Endometrium (tissue), 2 donors: ENCODE data around the gene UBFD1.
"Not testable (repeated sequence)": the region's sequence is repeated elsewhere in the genome, so short reads cannot be mapped to it uniquely, and the experiment has no call there.

Source experiments
- FAIRE-seq: peaks from 2 replicates; lab custom pipeline; 2012; peaks lifted over from hg19 to GRCh38; lab: Jason Lieb, UNC
- donor health status: control.
- donor health status: control.

UBFD1 gene

DNA sequence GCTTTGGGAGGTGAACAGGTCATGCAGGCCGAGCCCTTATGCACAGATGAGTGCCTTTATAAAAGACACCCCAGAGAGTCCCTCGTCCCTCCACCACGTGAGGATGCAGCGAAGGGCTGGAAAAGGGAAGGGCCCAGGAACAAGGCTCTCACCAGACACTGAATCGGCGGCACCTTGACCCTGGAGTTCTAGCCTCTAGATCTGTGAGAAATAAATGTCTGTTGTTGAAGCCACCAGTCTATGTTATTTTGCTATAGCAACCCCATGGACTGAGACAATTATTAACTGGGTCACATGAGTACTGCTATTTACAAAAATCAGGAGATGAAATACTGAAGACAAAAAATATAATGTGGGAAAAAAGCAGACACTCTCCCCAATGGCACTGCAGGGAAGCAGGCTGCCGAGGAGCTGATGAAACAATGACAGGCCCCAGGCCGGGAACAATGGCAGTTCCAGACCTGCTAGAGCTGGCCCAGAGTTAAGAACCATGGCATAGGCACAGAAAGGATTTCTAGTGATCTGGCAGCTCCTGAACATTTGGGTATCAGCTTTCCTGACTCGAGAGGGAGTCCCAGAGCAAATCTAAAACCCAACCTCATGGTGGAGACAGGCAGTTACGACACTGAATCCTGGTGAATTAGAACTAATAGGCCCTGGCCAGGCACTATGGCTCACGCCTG lies 29.4 kb upstream of the UBFD1 start:
- no peak for FAIRE-seq

DNA sequence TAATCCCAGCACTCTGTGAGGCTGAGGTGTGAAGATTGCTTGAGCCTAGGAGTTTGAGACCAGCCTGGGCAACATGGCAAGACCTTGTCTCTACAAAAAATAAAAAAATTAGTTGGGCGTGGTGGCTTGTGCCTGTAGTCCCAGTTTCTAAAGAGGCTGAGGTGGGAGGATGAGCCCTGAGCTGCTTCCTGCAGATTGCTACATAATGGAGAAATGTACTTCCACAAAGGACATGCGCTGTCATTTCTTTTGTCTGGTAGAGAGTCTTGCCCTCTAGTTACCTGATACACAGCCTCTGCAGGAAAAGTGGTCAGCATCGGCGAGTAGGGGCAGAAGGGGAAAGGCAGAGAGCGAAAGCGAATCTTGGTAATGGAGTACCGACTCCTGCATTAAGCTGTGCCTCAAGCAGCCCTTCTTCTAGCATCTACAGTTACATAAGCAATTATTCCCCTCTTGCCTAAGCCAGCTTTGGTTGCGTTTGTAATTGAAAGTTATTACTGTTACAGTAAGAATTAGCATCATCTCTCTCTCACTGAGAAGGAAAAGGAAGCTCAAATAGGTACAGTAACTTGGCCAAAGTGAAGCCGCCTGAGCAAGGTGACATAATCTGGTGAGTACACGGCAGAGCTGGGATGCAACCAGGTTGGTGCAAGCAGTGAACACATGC lies 28.8 kb upstream of the UBFD1 start:
- FAIRE-seq, result no peak

DNA sequence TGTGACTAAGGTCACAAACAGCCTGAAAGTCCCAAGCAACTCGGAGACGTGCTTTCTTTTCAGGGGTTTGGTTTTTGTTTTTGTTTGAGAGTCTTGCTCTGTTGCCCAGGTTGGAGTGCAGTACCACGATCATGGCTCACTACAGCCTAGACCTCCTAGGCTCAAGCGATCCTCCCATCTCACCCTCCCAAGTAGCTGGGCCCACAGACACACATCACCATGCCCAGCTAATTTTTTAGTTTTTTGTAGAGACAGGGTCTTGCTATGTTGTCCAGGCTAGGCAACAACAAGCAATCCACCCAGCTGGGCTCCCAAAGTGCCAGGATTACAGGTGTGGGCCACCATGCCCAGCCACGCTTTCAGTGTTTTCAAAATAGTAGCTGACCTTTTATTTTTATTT lies 27.5 kb upstream of the UBFD1 start:
- FAIRE-seq, result no peak

DNA sequence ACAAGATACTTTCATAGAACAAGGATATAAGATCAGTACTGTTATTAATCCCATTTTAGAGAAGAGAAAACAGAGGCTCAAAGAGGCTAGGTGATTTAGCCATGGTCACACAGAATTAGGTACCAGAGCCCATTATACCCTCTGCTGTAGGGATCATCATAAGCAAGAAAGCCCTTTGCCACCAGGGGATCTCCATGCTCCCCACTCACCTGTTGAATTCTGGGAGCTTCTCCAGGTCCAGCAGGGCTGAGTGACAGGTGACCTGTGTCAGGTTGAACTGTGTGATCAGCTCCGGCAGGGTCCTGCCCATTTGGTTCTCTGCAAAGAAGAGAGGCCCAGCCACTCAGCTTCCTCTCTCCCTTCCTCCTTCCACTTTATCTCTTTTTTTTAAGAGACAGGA lies 25.1 kb upstream of the UBFD1 start:
- no peak for FAIRE-seq

DNA sequence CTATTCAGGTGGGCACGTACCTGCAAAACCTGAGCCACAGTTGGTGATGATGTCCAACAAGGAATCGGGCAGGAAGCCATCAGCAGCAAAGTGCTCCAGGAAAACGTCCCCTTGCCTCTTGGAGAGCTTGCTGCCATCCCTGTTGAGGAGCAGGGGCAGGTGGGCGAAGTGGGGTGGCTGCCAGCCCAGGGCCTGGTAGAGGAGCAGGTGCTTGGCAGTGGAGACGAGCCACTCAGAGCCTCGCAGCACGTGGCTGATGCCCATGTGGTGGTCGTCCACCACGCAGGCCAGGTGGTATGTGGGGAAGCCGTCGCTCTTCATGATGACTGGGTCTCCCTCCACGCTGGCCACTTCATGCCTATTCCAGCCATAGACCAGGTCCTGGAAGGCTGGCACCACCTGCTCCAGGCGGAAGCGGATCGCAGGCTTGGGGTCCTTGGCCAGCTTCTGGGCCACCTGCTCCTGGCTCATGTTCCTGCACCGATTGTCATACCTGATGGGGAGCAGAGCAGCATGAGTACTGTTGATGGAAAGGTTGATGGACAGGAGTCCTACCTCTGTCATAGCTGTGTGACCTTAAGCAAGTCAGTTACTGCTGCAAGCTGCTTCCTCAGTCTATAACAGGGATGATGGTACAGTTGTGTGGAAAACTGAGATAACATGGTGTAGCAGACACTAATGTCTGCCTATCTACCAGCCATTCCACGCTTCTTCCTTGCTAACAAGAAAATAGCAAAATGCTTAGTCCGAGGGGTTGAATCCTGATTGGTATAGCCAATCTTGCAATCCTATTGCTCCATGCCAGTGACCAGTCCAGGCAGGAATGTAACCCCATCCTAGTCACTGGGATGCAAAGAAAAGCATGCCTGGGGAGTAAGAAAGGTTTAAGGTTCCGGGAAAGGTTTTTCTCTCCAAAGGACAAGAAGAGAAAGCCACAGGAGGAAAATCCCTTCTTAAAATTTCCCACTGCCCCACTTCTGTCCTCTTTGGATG lies 22.4 kb upstream of the UBFD1 start:
- FAIRE-seq, result no peak

DNA sequence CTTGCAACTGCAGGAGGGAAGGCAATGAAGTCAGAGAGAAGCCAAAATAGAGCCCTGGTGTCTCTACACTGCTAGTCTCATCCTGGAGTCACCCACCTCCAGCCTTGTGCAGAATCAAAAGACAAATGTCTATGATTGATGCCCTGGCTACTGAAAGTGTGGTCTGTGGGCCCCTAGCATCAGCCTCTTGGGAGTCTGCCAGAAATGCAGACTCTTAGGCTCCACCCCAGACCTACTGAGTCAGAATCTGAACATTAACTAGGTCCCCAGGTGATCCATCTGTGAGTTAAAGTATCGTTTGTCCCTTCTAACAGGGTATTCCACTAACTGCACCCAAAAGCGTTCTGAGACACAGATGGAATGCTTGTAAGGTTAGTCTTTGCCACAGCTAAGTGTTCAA lies 21.6 kb upstream of the UBFD1 start:
- no peak for FAIRE-seq

DNA sequence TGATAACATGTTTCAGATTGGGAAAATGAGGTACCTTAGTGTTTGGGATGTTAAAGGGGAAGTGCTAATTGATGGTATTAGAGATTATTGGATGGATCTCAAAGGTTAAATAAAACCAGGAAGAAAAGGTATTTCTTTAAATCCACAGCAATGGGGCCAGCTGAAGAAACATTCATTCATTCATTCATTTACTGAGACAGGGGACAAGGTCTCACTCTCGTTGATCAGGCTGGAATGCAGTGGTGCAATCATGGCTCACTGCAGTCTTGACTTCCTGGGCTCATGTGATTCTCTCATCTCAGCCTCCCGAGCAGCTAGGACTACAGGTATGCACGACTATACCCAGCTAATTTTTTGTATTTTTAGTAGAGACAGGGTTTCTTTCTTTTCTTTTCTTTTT lies 20.1 kb upstream of the UBFD1 start:
- FAIRE-seq, result no peak

DNA sequence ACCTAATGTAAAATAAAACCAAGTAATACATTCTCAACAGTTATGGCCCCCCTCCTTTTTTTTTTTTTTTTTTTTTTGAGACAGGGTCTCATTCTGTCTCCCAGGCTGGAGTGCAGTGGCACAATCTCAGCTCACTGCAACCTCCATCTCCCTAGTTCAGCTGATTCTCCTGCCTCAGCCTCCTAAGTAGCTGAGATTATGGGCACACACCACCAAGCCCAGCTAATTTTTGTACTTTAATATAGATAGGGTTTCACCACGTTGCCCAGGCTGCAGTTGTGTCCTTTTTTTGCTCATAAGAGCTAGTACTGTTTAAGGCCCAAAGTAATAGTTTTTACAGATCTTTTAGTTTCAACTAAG lies 18.6 kb upstream of the UBFD1 start:
- no peak for FAIRE-seq

DNA sequence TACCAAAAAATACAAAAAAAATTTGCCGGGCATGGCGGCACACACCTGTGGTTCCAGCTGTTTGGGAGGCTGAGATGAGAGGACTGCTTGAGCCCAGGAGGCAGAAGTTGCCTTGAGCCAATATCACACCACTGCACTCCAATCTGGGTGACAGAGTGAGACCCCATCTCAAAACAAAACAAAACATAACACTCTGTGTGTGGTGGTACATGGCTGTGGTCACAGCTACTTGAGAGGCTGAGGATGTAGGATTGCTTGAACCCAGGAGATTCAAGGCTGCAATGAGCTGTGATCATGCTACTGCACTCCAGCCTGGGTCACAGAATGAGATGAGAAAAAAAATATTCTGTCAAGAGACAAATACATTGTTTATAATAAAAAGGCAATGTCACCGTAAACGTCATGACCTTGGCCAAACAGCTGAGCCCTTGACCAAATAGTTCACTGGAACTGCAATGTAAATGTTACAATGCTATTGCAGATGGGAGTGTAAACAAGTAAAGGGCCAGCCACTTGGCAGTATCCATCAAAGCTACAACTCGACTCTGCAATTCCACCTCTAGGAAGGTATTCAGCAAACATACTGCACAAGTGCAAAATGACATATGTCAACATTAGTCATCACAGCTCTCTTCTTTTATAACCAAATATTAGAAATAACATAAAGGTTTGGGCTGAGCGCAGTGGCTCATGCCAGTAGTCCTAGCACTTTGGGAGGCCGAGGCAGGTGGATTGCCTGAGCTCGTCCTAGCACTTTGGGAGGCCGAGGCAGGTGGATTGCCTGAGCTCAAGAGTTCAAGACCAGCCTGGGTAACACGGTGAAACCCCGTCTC lies 17.3 kb upstream of the UBFD1 start:
- no peak for FAIRE-seq

DNA sequence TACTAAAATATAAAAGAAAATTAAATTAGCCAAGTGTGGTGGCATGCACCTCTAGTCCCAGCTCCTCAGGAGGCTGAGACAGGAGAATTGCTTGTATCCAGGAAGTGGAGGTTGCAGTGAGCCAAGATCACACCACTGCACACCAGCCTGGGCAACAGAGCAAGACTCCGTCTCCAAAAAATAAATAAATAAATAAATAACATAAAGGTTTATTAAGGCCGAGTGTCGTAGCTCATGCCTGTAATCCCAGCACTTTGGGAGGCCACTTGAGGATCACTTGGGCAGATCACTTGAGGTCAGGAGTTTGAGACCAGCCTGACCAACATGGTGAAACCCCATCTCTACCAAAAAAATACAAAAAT lies 16.7 kb upstream of the UBFD1 start:
- not testable (repeated sequence) for FAIRE-seq

DNA sequence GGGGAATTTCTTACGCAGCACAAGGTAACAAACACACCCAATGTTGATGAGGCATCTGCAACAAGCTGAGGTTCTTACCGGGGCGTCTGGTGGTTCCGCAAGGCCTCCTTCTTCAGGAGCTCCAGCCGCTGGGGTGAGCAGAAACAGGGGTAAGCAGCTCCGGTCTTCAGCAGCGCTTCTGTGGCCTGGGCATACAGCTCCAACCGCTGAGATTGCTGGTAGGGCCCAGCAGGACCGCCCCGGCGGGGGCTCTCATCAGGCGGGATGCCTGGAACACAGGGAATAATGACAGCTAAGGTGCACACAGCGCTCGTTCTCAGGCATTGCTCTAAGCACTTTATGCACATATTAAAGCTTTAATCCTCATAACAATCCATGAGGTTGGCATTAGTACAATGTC lies 13.1 kb upstream of the UBFD1 start:
- FAIRE-seq, result no peak

DNA sequence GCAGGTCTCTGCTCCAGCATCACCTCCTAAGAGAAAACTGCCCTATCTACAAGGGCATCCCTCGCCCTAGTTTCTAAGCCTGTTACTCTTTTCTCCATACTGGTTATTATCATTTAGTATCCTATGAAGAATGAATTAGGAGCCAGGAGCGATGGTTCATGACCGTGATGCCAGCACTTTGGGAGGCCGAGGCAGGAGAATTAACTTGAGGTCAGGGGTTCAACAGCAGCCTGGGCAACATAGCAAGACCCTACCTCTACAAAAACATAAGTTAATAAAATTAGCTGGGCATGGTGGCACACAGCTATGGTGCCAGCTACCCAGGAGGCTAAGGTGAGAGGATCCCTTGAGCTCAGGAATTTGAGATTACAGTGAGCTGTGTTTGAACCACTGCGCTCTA lies 7.6 kb upstream of the UBFD1 start:
- no peak for FAIRE-seq

DNA sequence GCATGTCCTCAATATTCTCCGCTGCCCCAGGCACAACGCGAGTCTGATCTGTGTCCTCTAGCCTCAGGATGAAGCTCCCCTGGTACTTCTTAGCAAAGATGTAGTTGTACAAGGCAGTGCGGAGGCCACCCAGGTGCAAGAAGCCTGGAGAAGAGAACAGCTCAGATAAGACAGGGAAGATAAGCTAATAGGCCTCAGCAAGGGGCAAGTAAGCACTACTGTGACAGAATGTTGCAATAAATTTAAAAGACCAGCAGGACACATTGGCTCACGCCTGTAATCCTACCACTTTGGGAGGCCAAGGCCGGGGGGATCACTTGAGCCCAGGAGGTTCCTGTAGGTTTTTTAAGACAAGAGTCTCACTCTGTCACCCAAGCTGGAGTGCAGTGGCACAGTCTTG lies 5.4 kb upstream of the UBFD1 start:
- no peak for FAIRE-seq

DNA sequence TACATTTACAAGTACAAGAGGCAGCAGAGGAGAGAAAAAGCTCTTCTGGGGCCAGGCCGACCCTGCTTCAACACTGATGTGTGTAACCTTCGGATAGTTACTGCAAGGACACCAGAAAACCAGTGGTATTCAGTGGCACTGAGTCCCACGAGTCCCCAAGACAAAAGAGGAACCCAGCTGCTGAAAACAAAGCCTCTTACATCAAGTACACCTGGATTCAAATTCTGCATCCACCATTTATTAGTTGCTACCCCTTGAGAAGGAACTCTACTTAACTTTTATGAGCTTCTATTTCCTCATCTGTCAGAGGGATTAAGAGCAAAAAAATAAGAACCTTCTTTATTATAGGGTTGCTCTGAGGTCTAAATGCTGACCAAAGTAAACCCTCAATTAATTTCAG lies 3.0 kb upstream of the UBFD1 start:
- no peak for FAIRE-seq

DNA sequence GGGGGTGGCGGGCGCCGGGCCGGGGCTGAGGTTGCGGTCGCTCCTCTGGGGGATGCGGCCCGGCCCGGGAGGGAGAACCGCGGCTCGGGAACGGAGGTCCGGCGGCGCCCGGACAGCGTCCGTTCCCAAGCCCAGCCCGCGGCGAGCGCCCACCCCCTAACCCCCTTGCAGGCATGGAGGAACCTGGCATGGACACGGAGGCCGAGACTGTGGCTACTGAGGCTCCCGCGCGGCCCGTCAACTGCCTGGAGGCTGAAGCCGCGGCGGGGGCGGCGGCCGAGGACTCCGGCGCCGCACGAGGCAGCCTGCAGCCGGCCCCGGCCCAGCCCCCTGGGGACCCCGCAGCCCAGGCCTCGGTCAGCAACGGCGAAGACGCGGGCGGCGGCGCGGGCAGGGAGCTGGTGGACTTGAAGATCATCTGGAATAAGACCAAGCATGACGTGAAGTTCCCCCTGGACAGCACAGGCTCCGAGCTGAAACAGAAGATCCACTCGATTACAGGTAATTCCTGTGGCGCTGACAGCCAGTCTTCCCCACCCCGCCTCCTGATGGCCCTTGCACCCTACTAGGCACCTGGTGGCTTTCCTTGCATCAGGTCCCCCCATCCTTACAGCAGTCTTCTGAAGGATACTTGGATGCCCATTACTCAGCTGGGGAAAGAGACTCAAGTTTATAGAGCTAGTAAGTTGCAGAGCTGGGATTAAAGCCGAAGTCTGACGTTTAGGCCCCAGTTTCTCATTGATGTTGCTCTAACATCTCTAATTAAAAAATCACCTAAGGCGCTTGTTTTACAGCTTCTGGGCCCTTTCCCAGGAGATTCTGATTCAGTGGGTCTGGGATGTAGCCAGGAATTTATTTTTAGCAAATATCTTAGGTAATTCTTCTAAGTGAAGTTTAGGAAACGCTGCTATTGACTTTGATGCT lies 514 bp downstream of the UBFD1 start:
- FAIRE-seq, result no peak

DNA sequence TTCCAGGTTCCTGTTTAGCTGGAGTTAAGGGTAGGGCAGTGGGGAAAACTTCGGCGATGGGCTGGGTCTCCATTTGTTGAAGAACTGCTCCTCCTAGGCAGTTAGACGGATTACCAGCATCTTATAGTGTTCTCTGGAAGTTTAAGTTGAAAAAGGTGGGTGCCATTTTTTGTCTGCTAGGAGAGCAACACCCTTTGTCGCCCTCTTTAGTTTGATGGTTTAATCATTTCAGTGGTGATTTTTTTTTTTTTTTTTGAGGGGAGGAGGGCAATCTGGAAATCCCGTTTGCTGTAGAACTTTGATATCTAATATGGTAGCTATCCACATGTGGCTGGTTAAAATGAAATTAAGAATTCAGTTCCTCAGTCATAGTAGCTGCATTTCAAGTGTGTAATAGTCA lies 4.1 kb downstream of the UBFD1 start:
- no peak for FAIRE-seq

DNA sequence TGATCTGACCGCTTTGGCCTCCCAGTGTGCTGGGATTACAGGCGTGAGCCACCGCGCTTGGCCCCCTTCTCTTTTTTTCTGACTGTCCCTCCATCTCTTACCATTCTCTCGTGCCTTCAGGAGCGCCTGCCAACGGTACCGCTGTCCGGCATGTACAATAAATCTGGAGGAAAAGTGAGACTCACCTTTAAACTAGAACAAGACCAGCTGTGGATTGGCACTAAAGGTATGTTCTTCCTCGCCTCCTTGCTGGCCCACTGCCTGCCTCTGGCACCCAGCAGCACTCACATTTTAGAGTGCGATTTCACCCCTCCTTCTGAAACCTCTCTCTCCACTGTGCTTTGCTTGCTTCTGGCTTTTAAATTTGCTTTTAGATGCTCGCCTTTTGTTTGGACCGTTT lies 5.0 kb downstream of the UBFD1 start:
- FAIRE-seq, result no peak

DNA sequence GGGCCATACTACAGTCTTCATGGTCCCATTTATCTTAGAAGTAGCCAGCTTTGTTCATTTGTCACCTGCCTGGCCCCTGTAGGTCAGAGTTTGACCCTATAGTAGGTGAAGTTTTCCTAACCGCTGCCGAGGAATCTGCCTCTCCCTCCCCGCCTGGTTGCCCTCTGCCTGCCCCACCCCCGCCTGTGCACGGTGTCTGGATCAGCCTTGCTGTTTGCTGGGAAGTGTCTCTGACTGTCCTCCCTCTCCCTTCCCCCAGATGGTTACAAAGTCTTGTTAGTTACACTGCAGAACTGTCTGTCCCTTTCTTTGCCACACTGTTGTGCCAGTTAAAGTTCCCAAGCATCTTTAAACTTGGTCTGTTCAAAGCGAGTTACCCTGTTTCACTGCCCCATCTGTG lies 5.7 kb downstream of the UBFD1 start:
- FAIRE-seq, result no peak

DNA sequence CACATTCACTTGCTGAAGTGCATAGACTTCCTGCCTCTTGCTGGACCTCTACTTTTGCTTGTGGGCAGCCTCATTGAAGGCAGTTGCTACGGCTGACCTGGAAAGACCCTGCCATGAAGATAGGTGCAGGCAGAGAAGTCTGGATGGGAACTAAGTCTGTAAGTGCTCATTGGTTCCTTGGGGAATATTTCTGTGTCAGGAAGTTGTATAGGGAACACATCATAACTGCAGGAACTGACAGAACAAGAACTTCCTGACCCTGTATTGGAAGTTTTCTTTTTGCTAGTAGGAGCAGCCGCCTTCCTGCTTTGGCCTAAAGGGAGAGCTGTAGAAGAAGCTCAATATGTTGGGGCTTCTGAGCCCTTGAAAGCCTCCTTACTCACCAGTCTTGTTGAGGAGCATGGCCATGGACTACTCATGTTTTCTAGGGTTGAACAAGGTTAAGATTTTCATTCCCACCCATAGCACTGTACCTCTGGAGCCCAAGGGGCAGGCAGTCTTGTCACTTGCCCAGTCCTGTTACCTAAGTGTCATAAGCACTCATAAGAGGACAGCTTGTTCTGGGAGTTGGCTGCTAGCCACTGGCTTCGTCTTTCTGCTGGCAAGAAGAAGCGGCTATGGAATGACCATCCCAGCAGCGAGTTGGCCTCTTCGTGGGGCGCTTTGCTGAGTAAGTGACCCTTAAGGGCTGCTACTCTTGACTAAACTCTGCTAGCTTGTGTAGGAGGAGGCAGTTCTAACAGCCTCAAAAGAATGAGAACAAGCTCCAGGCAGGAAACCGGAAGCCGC lies 7.2 kb downstream of the UBFD1 start:
- FAIRE-seq, result no peak

DNA sequence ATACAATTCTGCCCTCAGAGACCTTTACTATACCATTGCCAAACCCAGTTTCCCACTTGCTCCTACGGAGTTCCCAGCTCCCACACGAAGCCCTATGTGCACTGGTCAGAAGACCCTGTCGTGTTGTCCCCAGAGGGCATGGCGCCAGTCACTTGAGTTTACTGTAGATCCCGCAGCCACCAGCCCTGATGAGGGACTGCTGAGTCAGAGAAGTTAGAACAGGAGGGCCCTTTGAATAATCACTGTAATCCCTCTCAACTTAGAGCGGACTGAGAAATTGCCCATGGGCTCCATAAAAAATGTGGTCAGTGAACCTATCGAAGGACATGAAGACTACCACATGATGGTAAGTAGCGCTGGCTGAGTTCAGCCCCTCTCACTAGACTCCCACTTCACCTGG lies 9.2 kb downstream of the UBFD1 start:
- no peak for FAIRE-seq
